Mammary epithelial cell (primary cell): Measurements from ENCODE around the gene ASPM.

Source experiments
- EZH2 ChIP-seq: IDR thresholded peaks from 2 replicates; pipeline ENCODE4 v1.6.1; 2012; ENCODE audit warnings: low read length, inconsistent platforms, borderline replicate concordance
- TF ChIP-seq, protein P1 (sequence below), 2 donors: IDR thresholded peaks in 1 of 2; conservative IDR thresholded peaks in 1 of 2; 2 replicates each; pipeline ENCODE4 v1.5.1; 2011 to 2012; ENCODE audit warnings: inconsistent platforms in 2 of 2, low read length in 2 of 2, mild to moderate bottlenecking in 2 of 2, control low read depth in 1 of 2, low read depth in 1 of 2; ENCODE audit not compliant: insufficient read depth in 1 of 2; ENCODE audit errors: extremely low read depth in 1 of 2

DNA sequence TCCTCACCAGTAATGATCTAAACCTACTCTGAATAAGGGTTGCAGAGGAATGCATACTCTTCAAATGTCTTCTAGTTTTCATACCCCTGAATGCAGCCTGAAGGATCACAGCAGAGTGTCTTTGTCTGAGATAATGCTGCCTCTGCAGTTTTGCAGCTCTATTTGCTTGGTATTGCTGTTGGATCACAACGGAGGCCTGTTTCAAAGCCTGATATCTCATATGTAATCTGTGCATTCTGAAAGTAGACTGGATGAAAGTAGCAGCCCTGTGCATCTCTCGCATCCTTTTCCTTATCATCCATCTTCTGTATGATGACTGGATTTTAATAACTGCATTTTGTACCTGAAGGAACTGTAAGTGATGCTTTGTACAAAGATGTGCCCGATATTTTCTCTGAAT lies 44.5 kb downstream of the ASPM start:
- TF ChIP-seq, protein P1, sequence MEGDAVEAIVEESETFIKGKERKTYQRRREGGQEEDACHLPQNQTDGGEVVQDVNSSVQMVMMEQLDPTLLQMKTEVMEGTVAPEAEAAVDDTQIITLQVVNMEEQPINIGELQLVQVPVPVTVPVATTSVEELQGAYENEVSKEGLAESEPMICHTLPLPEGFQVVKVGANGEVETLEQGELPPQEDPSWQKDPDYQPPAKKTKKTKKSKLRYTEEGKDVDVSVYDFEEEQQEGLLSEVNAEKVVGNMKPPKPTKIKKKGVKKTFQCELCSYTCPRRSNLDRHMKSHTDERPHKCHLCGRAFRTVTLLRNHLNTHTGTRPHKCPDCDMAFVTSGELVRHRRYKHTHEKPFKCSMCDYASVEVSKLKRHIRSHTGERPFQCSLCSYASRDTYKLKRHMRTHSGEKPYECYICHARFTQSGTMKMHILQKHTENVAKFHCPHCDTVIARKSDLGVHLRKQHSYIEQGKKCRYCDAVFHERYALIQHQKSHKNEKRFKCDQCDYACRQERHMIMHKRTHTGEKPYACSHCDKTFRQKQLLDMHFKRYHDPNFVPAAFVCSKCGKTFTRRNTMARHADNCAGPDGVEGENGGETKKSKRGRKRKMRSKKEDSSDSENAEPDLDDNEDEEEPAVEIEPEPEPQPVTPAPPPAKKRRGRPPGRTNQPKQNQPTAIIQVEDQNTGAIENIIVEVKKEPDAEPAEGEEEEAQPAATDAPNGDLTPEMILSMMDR (conservative IDR thresholded peaks at IDR 0.05 in 1 of 2, IDR thresholded peaks at IDR 0.05 in 1 of 2; ENCODE audit: extremely low read depth in 1 of 2, insufficient read depth in 1 of 2, low read depth in 1 of 2, low read length in 2 of 2), result no peak
- no peak for TF ChIP-seq EZH2
